NB4 (cell line): ENCODE measurements around the gene MECR.

Experiments used
- CTCF ChIP-seq: IDR thresholded peaks from one replicate; pipeline ENCODE4 v1.5.1; 2012; ENCODE audit warnings: low read depth, low read length
- MAX ChIP-seq: IDR thresholded peaks from 2 replicates; pipeline ENCODE4 v1.6.1; 2011; ENCODE audit warnings: low read depth, low read length

- TF ChIP-seq CTCF (no peak), MAX (no peak)
Observed at GRCh38 chr1:29230204-29230552, 556 bp downstream of the MECR start.
